Activated CD4-positive, alpha-beta T cell treated with anti-CD3 and anti-CD28 coated beads for 36 hours (primary cell): ENCODE data around the gene WDR55. TPM values are rescaled to one million over a fixed set of nuclear protein-coding genes. Genes with fewer than 3 reads are reported as not detected.
"Not testable (repeated sequence)": the region's sequence is repeated elsewhere in the genome, so short reads cannot be mapped to it uniquely, and the experiment has no call there.

Experiments used
- ATAC-seq: fragments of 200-7000 bp; cut with Tn5 transposase; one replicate; pipeline ENCODE4 v1.10.0; 2021; ENCODE audit warnings: mild to moderate bottlenecking, moderate library complexity
- CTCF ChIA-PET: fragments of 350-600 bp; sonication (Branson Sonifier 250); formaldehyde crosslinking; loops from one replicate; lab custom pipeline; 2021; ENCODE audit warnings: antibody characterized with exemption; lab: Charles Lee
- POLR2A ChIA-PET: fragments of 350-600 bp; sonication (Branson Sonifier 250); formaldehyde crosslinking; loops from one replicate; lab custom pipeline; 2021; ENCODE audit warnings: antibody characterized with exemption, inconsistent platforms; lab: Charles Lee
- DNase-seq: peaks from one replicate; pipeline ENCODE4 v3.0.0-alpha.2; 2020
- H3K27ac Mint-ChIP-seq: one replicate; pipeline ENCODE4 v1.8.0; 2021; ENCODE audit warnings: mixed read lengths
- H3K27me3 Mint-ChIP-seq: one replicate; pipeline ENCODE4 v1.8.0; 2021; ENCODE audit warnings: mixed read lengths
- H3K36me3 Mint-ChIP-seq: one replicate; pipeline ENCODE4 v1.8.0; 2021; ENCODE audit warnings: low read depth, mixed read lengths
- H3K4me1 Mint-ChIP-seq: one replicate; pipeline ENCODE4 v1.8.0; 2021; ENCODE audit warnings: mixed read lengths
- H3K4me3 Mint-ChIP-seq: one replicate; pipeline ENCODE4 v1.8.0; 2021; ENCODE audit warnings: mild to moderate bottlenecking, moderate library complexity, mixed read lengths
- H3K9me3 Mint-ChIP-seq: one replicate; pipeline ENCODE4 v1.8.0; 2021; ENCODE audit warnings: low read depth, mixed read lengths
- intact Hi-C, 2 experiments: fragments of 100-400 bp; cut with DNase I in 1 of 2; cut with micrococcal nuclease in 1 of 2; formaldehyde crosslinking; loops; one replicate each; pipeline versions ENCODE4 v1.14.2 to v1.15.1; 2022 to 2024; cut with DNase I, micrococcal nuclease
- total RNA-seq, 2 experiments: library from RNA; stranded (reverse); gene quantifications; one replicate each; pipeline ENCODE4 v1.2.3, GENCODE V29; 2021

The WDR55 gene
- total RNA-seq, 2 experiments from 2014 or later = 25.9 to 31.7 TPM

- no peaks in the 10 kb centered on the region for H3K36me3 Mint-ChIP-seq
- peak within 1 kb of the TSS; percentile 74 for H3K4me3 Mint-ChIP-seq
- DNase-seq = peak; percentile 33
- peaks cover 14% of the 10 kb centered on the region for H3K27me3 Mint-ChIP-seq
- intact Hi-C loops = no loop called here
- peak; percentile 3 for ATAC-seq
- peaks cover 31% of the 10 kb centered on the region for H3K4me1 Mint-ChIP-seq
- H3K27ac Mint-ChIP-seq = peak within 1 kb of the TSS; percentile 73
- ChIA-PET POLR2A (interaction anchor here (0.7 to 1.1 kb wide), 2 partner anchors 68 to 84 kb away, joined by 3 to 4 read pairs; no protein-coding TSS in a partner anchor), CTCF (interaction anchor here (0.5 to 2.0 kb wide), 8 partner anchors 14 to 290 kb away, joined by 3 to 6 read pairs (median 5); partner anchors contain the start of genes EIF4EBP3, IK and NDUFA2)
- no peaks in the 10 kb centered on the region for H3K9me3 Mint-ChIP-seq
These were observed 31.7 kb upstream of the WDR55 start, which contains the start of gene CD14 for GRCh38 chr5:140633021-140633471. TSS of gene CD14 (minus strand) at chr5:140633175. CDS start at chr5:140633071, 104 bp downstream.

GRCh38 chr5:140633501-140633900 lies 31.2 kb upstream of the WDR55 start:
- Mint-ChIP-seq H3K27me3 (peaks cover 12% of the 10 kb centered on the region), H3K27ac (no peak overlapping the region), H3K4me3 (peak overlapping the region; percentile 74), H3K4me1 (peaks cover 35% of the 10 kb centered on the region), H3K9me3 (no peaks in the 10 kb centered on the region), H3K36me3 (no peaks in the 10 kb centered on the region)
- CTCF ChIA-PET = interaction anchor here (0.5 to 1.3 kb wide), 2 partner anchors 48 to 270 kb away, joined by 3 to 6 read pairs; no protein-coding TSS in a partner anchor
- ATAC-seq = no peak
- intact Hi-C loops = no loop called here
- DNase-seq = no peak
- POLR2A ChIA-PET = no interaction called here

- ChIA-PET CTCF (interaction anchor here (0.8 to 2.3 kb wide), 9 partner anchors 11 to 169 kb away, joined by 3 to 13 read pairs (median 6); partner anchors contain the start of genes EIF4EBP3, IK and NDUFA2), POLR2A (no interaction called here)
- Mint-ChIP-seq H3K27ac (no peak overlapping the region), H3K4me1 (peaks cover 41% of the 10 kb centered on the region), H3K36me3 (no peaks in the 10 kb centered on the region), H3K4me3 (no peak overlapping the region), H3K9me3 (no peaks in the 10 kb centered on the region), H3K27me3 (peaks cover 12% of the 10 kb centered on the region)
- intact Hi-C loops = loop anchor here in 1 of 2 experiments (2.0 kb wide), 1 partner anchor 271 kb away; no protein-coding TSS in a partner anchor
- ATAC-seq = no peak
- DNase-seq = no peak
These were observed 30.6 kb upstream of the WDR55 start for GRCh38 chr5:140634103-140634502.

GRCh38 chr5:140635291-140636257 lies 29.1 kb upstream of the WDR55 start:
- Mint-ChIP-seq H3K27ac (peak overlapping the region; percentile 51), H3K9me3 (no peaks in the 10 kb centered on the region), H3K4me1 (peaks cover 46% of the 10 kb centered on the region), H3K4me3 (no peak overlapping the region), H3K36me3 (peaks cover 5% of the 10 kb centered on the region), H3K27me3 (peaks cover 12% of the 10 kb centered on the region)
- ATAC-seq = peak; percentile 6
- CTCF ChIA-PET = interaction anchor here (0.6 to 2.3 kb wide), 18 partner anchors 9 to 880 kb away, joined by 3 to 13 read pairs (median 4); partner anchors contain the start of genes EIF4EBP3, IK, NDUFA2 and SLC35A4
- DNase-seq = peak; percentile 33
- intact Hi-C loops = loop anchor here (1.0 to 5.0 kb wide), 7 partner anchors 234 to 687 kb away; partner anchors contain the start of genes ANKHD1 (in 1 of the 2), CYSTM1 (in 1 of the 2) and TAF7 (in 1 of the 2)
- POLR2A ChIA-PET = interaction anchor here (0.8 to 1.2 kb wide), 3 partner anchors 11 to 234 kb away, joined by 3 to 7 read pairs (median 3); partner anchors contain the start of genes ANKHD1, IK and NDUFA2

DNA sequence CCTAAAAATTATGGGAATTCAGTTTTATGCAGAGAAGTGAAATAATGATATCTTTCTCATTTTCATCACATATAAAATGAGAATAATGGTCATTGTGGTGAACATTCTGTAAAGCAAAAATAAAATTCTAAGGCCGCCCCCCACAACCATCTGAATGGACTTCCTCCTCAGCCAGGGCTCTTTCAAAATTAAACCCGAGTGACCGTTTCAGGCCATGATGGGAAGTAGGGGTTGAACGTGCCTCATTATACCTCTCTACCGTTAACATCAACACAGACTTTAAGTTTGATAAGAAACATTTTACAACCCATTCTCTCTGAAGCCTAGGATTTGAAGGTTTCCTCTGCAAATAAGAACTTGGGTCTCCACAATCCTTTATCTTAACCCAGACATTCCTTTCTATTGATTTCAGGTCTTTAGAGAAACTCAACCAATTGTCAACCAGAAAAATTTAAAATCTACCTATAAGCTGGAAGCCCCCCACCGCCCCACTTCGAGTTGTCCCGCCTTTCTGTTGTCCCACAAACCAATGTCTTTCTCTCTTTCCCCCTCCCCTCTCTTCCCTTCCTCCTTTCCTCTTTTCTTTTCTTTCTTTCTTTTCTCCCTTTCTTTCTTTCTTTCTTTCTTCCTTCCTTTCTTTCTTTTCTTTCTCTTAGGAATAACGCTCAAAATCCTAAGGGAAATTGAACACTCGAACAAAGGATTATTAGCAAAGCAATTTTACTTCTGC lies 27.2 kb upstream of the WDR55 start:
- ChIA-PET POLR2A (no interaction called here), CTCF (interaction anchor here (0.7 kb wide), 1 partner anchor 68 kb away, joined by 3 read pairs; no protein-coding TSS in a partner anchor)
- intact Hi-C loops = loop anchor here (2.0 to 5.0 kb wide), 6 partner anchors 53 to 685 kb away; partner anchors contain the start of genes HARS1 (in 1 of the 2), HARS2 (in 1 of the 2), SRA1 (in 1 of the 2) and TAF7 (in 1 of the 2)
- ATAC-seq (no peak), DNase-seq (no peak)
- peaks cover 50% of the 10 kb centered on the region for H3K4me1 Mint-ChIP-seq
- H3K27me3 Mint-ChIP-seq = peaks cover 8% of the 10 kb centered on the region
- peak overlapping the region; percentile 81 for H3K27ac Mint-ChIP-seq
- H3K9me3 Mint-ChIP-seq = no peaks in the 10 kb centered on the region
- peaks cover 16% of the 10 kb centered on the region for H3K36me3 Mint-ChIP-seq
- H3K4me3 Mint-ChIP-seq = no peak overlapping the region

DNA sequence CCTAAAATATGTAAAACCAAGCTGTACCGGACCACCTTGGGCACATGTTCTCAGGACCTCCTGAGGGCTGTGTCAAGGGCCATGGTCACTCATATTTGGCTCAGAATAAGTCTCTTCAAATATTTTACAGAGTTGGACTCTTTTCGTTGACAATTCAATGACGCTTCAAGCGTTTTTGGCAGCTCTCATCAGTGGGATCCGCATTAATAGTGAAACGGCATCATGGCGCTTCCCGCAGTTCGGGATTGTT lies 25.9 kb upstream of the WDR55 start:
- POLR2A ChIA-PET = interaction anchor here (1.3 to 2.0 kb wide), 2 partner anchors 9 to 238 kb away, joined by 3 to 10 read pairs; partner anchors contain the start of genes IK and NDUFA2
- H3K27ac Mint-ChIP-seq = peak overlapping the region; percentile 81
- CTCF ChIA-PET = interaction anchor here (0.9 to 1.7 kb wide), 3 partner anchors 8 to 266 kb away, joined by 3 to 6 read pairs (median 5); no protein-coding TSS in a partner anchor
- peaks cover 25% of the 10 kb centered on the region for H3K36me3 Mint-ChIP-seq
- not testable (repeated sequence) for DNase-seq, H3K9me3 Mint-ChIP-seq, H3K27me3 Mint-ChIP-seq, ATAC-seq
- H3K4me3 Mint-ChIP-seq = peak overlapping the region; percentile 93
- peaks cover 39% of the 10 kb centered on the region for H3K4me1 Mint-ChIP-seq
- intact Hi-C loops = loop anchor here (1.0 to 5.0 kb wide), 15 partner anchors 8 to 683 kb away; partner anchors contain the start of genes ANKHD1 (in 2 of the 2), APBB3 (in 2 of the 2), HARS1 (in 2 of the 2) and HARS2 (in 2 of the 2)

GRCh38 chr5:140639148-140639981 lies 25.3 kb upstream of the WDR55 start, which contains the start of gene TMCO6:
TSS of gene TMCO6 (plus strand) at chr5:140639451. CDS start at chr5:140639528, 77 bp downstream.
- peak; percentile 99 for DNase-seq
- H3K27me3 Mint-ChIP-seq = no peaks in the 10 kb centered on the region
- H3K4me1 Mint-ChIP-seq = peaks cover 39% of the 10 kb centered on the region
- peak; percentile 94 for ATAC-seq
- peak within 1 kb of the TSS; percentile 95 for H3K27ac Mint-ChIP-seq
- H3K9me3 Mint-ChIP-seq = no peaks in the 10 kb centered on the region
- peak within 1 kb of the TSS; percentile 93 for H3K4me3 Mint-ChIP-seq
- POLR2A ChIA-PET = interaction anchor here (0.7 to 2.0 kb wide), 3 partner anchors 8 to 239 kb away, joined by 3 to 10 read pairs (median 3); partner anchors contain the start of genes IK and NDUFA2
- H3K36me3 Mint-ChIP-seq = peaks cover 30% of the 10 kb centered on the region
- CTCF ChIA-PET = interaction anchor here (0.6 to 1.7 kb wide), 9 partner anchors 8 to 507 kb away, joined by 3 to 6 read pairs (median 3); partner anchors contain the start of genes IK, NDUFA2 and ZMAT2
- intact Hi-C loops = loop anchor here (1.0 to 5.0 kb wide), 15 partner anchors 8 to 683 kb away; partner anchors contain the start of genes ANKHD1 (in 2 of the 2), APBB3 (in 2 of the 2), HARS1 (in 2 of the 2) and HARS2 (in 2 of the 2)

GRCh38 chr5:140641716-140642115 lies 23.0 kb upstream of the WDR55 start:
- peaks cover 43% of the 10 kb centered on the region for H3K36me3 Mint-ChIP-seq
- H3K27ac Mint-ChIP-seq = no peak overlapping the region
- ChIA-PET CTCF (interaction anchor here (0.6 to 1.3 kb wide), 3 partner anchors 58 to 94 kb away, joined by 3 to 5 read pairs (median 3); partner anchors contain the start of gene ZMAT2), POLR2A (interaction anchor here (0.6 kb wide), 1 partner anchor 33 kb away, joined by 5 read pairs; no protein-coding TSS in a partner anchor)
- no peaks in the 10 kb centered on the region for H3K27me3 Mint-ChIP-seq
- H3K4me1 Mint-ChIP-seq = peaks cover 39% of the 10 kb centered on the region
- no peaks in the 10 kb centered on the region for H3K9me3 Mint-ChIP-seq
- intact Hi-C loops = no loop called here
- DNase-seq = no peak
- no peak for ATAC-seq
- no peak overlapping the region for H3K4me3 Mint-ChIP-seq

GRCh38 chr5:140642718-140643117 lies 22.0 kb upstream of the WDR55 start:
- DNase-seq (no peak), ATAC-seq (no peak)
- no peaks in the 10 kb centered on the region for H3K27me3 Mint-ChIP-seq
- peaks cover 47% of the 10 kb centered on the region for H3K36me3 Mint-ChIP-seq
- no peak overlapping the region for H3K4me3 Mint-ChIP-seq
- POLR2A ChIA-PET = no interaction called here
- H3K27ac Mint-ChIP-seq = peak overlapping the region; percentile 27
- no peaks in the 10 kb centered on the region for H3K9me3 Mint-ChIP-seq
- intact Hi-C loops = no loop called here
- peaks cover 39% of the 10 kb centered on the region for H3K4me1 Mint-ChIP-seq
- CTCF ChIA-PET = interaction anchor here (1.0 to 1.3 kb wide), 4 partner anchors 11 to 343 kb away, joined by 3 to 5 read pairs (median 3); partner anchors contain the start of gene ZMAT2
